HAP-1 (cell line): ENCODE data around the gene CDV3.
"Not testable (repeated sequence)": the region's sequence is repeated elsewhere in the genome, so short reads cannot be mapped to it uniquely, and the experiment has no call there.

Experiments used
- DNase-seq, 2 experiments: peaks; one replicate each; pipeline ENCODE4 v3.0.0-alpha.2; 2016 to 2020; ENCODE audit warnings: low spot score in 2 of 2
- H3K27me3 ChIP-seq: fragments of 250-450 bp; sonication (Bioruptor Pico); 2 replicates; pipeline ENCODE4 v1.5.1; 2020; ENCODE audit warnings: low read depth, mild to moderate bottlenecking, moderate library complexity
- H3K36me3 ChIP-seq: fragments of 250-450 bp; sonication (Bioruptor Pico); replicated peaks from 2 replicates; pipeline ENCODE4 v1.5.1; 2020; ENCODE audit warnings: mild to moderate bottlenecking
- H3K4me1 ChIP-seq: fragments of 250-450 bp; sonication (Bioruptor Pico); 2 replicates; pipeline ENCODE4 v1.5.1; 2020; ENCODE audit warnings: mild to moderate bottlenecking
- H3K4me3 ChIP-seq: fragments of 250-450 bp; sonication (Bioruptor Pico); 2 replicates; pipeline ENCODE4 v1.5.1; 2020; ENCODE audit warnings: mild to moderate bottlenecking, moderate library complexity
- H3K9me3 ChIP-seq: fragments of 250-450 bp; sonication (Bioruptor Pico); 2 replicates; pipeline ENCODE4 v1.5.1; 2020; ENCODE audit warnings: mild to moderate bottlenecking, moderate library complexity
- in situ Hi-C: fragments of 300-500 bp; cut with MboI; formaldehyde crosslinking; loops from 3 replicates; pipeline ENCODE4 v1.14.3; 2020; ENCODE audit warnings: low sequenced_read_pairs, inconsistent platforms, mixed read lengths

Gene CDV3

GRCh38 chr3:133547432-133548041 lies 25.9 kb upstream of the CDV3 start:
- H3K4me1 ChIP-seq = no peaks in the 10 kb centered on the region
- no peaks in the 10 kb centered on the region for H3K9me3 ChIP-seq
- no peaks in the 10 kb centered on the region for H3K27me3 ChIP-seq
- H3K36me3 ChIP-seq = no peaks in the 10 kb centered on the region
- in situ Hi-C loops = no loop called here
- no peak overlapping the region for H3K4me3 ChIP-seq
- DNase-seq = no peak

- no peaks in the 10 kb centered on the region for H3K9me3 ChIP-seq
- in situ Hi-C loops = no loop called here
- DNase-seq = no peak
- no peaks in the 10 kb centered on the region for H3K36me3 ChIP-seq
- H3K4me3 ChIP-seq = no peak overlapping the region
- H3K4me1 ChIP-seq = no peaks in the 10 kb centered on the region
- H3K27me3 ChIP-seq = no peaks in the 10 kb centered on the region
Observed at GRCh38 chr3:133548090-133548489, 25.4 kb upstream of the CDV3 start.

GRCh38 chr3:133549565-133549964 lies 23.9 kb upstream of the CDV3 start:
- Histone ChIP-seq H3K36me3 (no peaks in the 10 kb centered on the region), H3K4me3 (no peak overlapping the region), H3K4me1 (no peaks in the 10 kb centered on the region), H3K9me3 (no peaks in the 10 kb centered on the region), H3K27me3 (no peaks in the 10 kb centered on the region)
- DNase-seq = no peak
- in situ Hi-C loops = no loop called here

GRCh38 chr3:133551589-133551988 lies 21.9 kb upstream of the CDV3 start:
- H3K27me3 ChIP-seq, H3K9me3 ChIP-seq, in situ Hi-C loops, H3K4me3 ChIP-seq, H3K36me3 ChIP-seq, H3K4me1 ChIP-seq: not testable (repeated sequence)
- DNase-seq = peak in 1 of 2 experiments; percentile 19

- Histone ChIP-seq H3K27me3 (no peaks in the 10 kb centered on the region), H3K4me1 (peaks cover 9% of the 10 kb centered on the region), H3K9me3 (no peaks in the 10 kb centered on the region), H3K36me3 (no peaks in the 10 kb centered on the region), H3K4me3 (no peak overlapping the region)
- in situ Hi-C loops = no loop called here
- no peak for DNase-seq
Observed at GRCh38 chr3:133561679-133562078, 11.8 kb upstream of the CDV3 start.

- Histone ChIP-seq H3K4me3 (no peak overlapping the region), H3K4me1 (peaks cover 9% of the 10 kb centered on the region), H3K36me3 (no peaks in the 10 kb centered on the region), H3K27me3 (no peaks in the 10 kb centered on the region), H3K9me3 (no peaks in the 10 kb centered on the region)
- no peak for DNase-seq
- in situ Hi-C loops = no loop called here
Observed at GRCh38 chr3:133562376-133562775, 11.1 kb upstream of the CDV3 start.

- Histone ChIP-seq H3K4me1 (peaks cover 9% of the 10 kb centered on the region), H3K9me3 (no peaks in the 10 kb centered on the region), H3K36me3 (no peaks in the 10 kb centered on the region), H3K4me3 (no peak overlapping the region), H3K27me3 (no peaks in the 10 kb centered on the region)
- in situ Hi-C loops = no loop called here
- DNase-seq = no peak
Observed at GRCh38 chr3:133563186-133563591, 10.3 kb upstream of the CDV3 start.

- H3K36me3 ChIP-seq = no peaks in the 10 kb centered on the region
- in situ Hi-C loops = no loop called here
- no peak for DNase-seq
Observed at GRCh38 chr3:133563816-133564215, 9.7 kb upstream of the CDV3 start.

GRCh38 chr3:133568294-133569014 lies 5.0 kb upstream of the CDV3 start:
- DNase-seq = no peak
- H3K4me1 ChIP-seq = peaks cover 15% of the 10 kb centered on the region
- no peaks in the 10 kb centered on the region for H3K36me3 ChIP-seq
- H3K27me3 ChIP-seq = no peaks in the 10 kb centered on the region
- in situ Hi-C loops = no loop called here
- H3K9me3 ChIP-seq = no peaks in the 10 kb centered on the region
- H3K4me3 ChIP-seq = no peak overlapping the region

More at GRCh38 chr3:133563816-133564215, 9.7 kb upstream of the CDV3 start:
- peaks cover 9% of the 10 kb centered on the region for H3K4me1 ChIP-seq
- no peak overlapping the region for H3K4me3 ChIP-seq
- no peaks in the 10 kb centered on the region for H3K27me3 ChIP-seq
- no peaks in the 10 kb centered on the region for H3K9me3 ChIP-seq

GRCh38 chr3:133570139-133570936 lies 3.1 kb upstream of the CDV3 start:
- Histone ChIP-seq H3K4me3 (no peak overlapping the region), H3K36me3 (peaks cover 9% of the 10 kb centered on the region), H3K27me3 (no peaks in the 10 kb centered on the region), H3K9me3 (no peaks in the 10 kb centered on the region), H3K4me1 (peaks cover 7% of the 10 kb centered on the region)
- in situ Hi-C loops = loop anchor here (10.0 kb wide), 1 partner anchor 116 kb away; no protein-coding TSS in a partner anchor
- no peak for DNase-seq

- H3K4me3 ChIP-seq = no peak overlapping the region
- no peaks in the 10 kb centered on the region for H3K27me3 ChIP-seq
- DNase-seq = no peak
- H3K36me3 ChIP-seq = peaks cover 15% of the 10 kb centered on the region
- in situ Hi-C loops = loop anchor here (10.0 kb wide), 1 partner anchor 116 kb away; no protein-coding TSS in a partner anchor
- H3K4me1 ChIP-seq = peaks cover 11% of the 10 kb centered on the region
- no peaks in the 10 kb centered on the region for H3K9me3 ChIP-seq
Observed at GRCh38 chr3:133570937-133571320, 2.6 kb upstream of the CDV3 start.

GRCh38 chr3:133572158-133573053 lies 1.1 kb upstream of the CDV3 start:
- no peak for DNase-seq
- H3K36me3 ChIP-seq = peaks cover 23% of the 10 kb centered on the region
- H3K9me3 ChIP-seq = no peaks in the 10 kb centered on the region
- H3K4me1 ChIP-seq = peaks cover 18% of the 10 kb centered on the region
- peak overlapping the region; percentile 4 for H3K4me3 ChIP-seq
- in situ Hi-C loops = loop anchor here (10.0 kb wide), 1 partner anchor 118 kb away; no protein-coding TSS in a partner anchor
- no peaks in the 10 kb centered on the region for H3K27me3 ChIP-seq

GRCh38 chr3:133573054-133573628 lies 345 bp upstream of the CDV3 start:
- in situ Hi-C loops = loop anchor here (10.0 kb wide), 1 partner anchor 118 kb away; no protein-coding TSS in a partner anchor
- Histone ChIP-seq H3K4me1 (peaks cover 18% of the 10 kb centered on the region), H3K9me3 (no peaks in the 10 kb centered on the region), H3K36me3 (peaks cover 30% of the 10 kb centered on the region), H3K4me3 (peak overlapping the region; percentile 50), H3K27me3 (no peaks in the 10 kb centered on the region)
- DNase-seq = peak; percentile 98 to 100
